ENCODE measurements around the gene TRAPPC10.

TRAPPC10 gene

DNA sequence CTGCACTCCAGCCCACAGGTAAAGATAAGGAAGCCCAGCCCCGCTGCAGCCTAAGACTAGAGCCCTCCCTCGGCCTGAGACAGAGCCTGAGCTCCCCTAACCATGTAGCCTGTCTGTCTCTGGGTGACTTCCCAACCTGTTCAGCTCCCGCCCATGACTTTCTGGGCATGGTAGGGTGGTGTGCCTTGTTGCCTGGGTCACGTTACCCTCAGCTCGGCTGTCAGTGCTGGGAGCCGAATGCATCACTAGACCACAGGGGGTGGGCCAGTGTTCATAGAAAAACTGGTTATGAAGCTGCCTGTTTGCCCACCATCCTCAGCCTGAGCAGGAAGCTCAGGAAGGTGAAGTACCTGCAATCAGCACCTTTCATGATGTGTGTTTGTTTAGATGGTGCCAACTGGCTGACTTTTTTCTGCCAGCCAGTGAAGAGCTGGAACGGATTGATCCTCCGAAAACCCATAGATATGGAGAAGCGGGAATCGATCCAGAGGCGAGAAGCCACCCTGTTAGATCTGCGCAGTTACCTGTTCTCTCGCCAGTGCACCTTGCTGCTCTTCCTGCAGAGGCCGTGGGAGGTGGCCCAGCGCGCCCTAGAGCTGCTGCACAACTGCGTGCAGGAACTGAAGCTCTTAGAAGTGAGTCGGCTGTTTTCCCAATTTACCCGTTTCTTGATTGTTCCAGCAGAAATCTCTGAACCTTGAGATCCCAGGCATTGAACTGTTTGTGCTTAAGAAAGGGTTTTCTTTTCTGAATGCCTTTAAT lies 51.2 kb downstream of the TRAPPC10 start:
- H3K4me1 ChIP-seq (ENCODE audit: insufficient read depth, low read length, poor library complexity, severe bottlenecking) = no peaks in the 10 kb centered on the region
- H3K9ac ChIP-seq (ENCODE audit: low read depth, low read length, poor library complexity, severe bottlenecking) = no peak overlapping the region
- no peak overlapping the region for H3K4me3 ChIP-seq (ENCODE audit: low read length, poor library complexity, severe bottlenecking)
- no peaks in the 10 kb centered on the region for H3K9me2 ChIP-seq (replicated peaks; ENCODE audit: low read depth, low read length)
- H3K79me2 ChIP-seq (ENCODE audit: insufficient read depth, low read length) = peaks cover 3% of the 10 kb centered on the region; the same call in 1 of the 2 replicates
- H3K27me3 ChIP-seq (ENCODE audit: insufficient read depth, low read length, poor library complexity, severe bottlenecking) = no peaks in the 10 kb centered on the region
- no peak overlapping the region for H2AFZ ChIP-seq (ENCODE audit: low read length)
- H3K36me3 ChIP-seq (ENCODE audit: insufficient read depth, low read length) = peaks cover 74% of the 10 kb centered on the region; the same call in 1 of the 2 replicates
- no peaks in the 10 kb centered on the region for H3K9me3 ChIP-seq (ENCODE audit: insufficient read depth, low read depth, low read length)
- TF ChIP-seq, protein P1, sequence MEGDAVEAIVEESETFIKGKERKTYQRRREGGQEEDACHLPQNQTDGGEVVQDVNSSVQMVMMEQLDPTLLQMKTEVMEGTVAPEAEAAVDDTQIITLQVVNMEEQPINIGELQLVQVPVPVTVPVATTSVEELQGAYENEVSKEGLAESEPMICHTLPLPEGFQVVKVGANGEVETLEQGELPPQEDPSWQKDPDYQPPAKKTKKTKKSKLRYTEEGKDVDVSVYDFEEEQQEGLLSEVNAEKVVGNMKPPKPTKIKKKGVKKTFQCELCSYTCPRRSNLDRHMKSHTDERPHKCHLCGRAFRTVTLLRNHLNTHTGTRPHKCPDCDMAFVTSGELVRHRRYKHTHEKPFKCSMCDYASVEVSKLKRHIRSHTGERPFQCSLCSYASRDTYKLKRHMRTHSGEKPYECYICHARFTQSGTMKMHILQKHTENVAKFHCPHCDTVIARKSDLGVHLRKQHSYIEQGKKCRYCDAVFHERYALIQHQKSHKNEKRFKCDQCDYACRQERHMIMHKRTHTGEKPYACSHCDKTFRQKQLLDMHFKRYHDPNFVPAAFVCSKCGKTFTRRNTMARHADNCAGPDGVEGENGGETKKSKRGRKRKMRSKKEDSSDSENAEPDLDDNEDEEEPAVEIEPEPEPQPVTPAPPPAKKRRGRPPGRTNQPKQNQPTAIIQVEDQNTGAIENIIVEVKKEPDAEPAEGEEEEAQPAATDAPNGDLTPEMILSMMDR (conservative IDR thresholded peaks at IDR 0.05; ENCODE audit: low read length) = no peak
- no peak for TF ChIP-seq EZH2phosphoT487 (IDR thresholded peaks at IDR 0.05; ENCODE audit: borderline replicate concordance)
- no peaks in the 10 kb centered on the region for H3F3A ChIP-seq (ENCODE audit: low read depth)
- H4K20me1 ChIP-seq (ENCODE audit: insufficient read depth, low read length, poor library complexity, severe bottlenecking) = no peaks in the 10 kb centered on the region
- no peak overlapping the region for H3K4me2 ChIP-seq (ENCODE audit: low read depth, low read length, poor library complexity, severe bottlenecking)

DNA sequence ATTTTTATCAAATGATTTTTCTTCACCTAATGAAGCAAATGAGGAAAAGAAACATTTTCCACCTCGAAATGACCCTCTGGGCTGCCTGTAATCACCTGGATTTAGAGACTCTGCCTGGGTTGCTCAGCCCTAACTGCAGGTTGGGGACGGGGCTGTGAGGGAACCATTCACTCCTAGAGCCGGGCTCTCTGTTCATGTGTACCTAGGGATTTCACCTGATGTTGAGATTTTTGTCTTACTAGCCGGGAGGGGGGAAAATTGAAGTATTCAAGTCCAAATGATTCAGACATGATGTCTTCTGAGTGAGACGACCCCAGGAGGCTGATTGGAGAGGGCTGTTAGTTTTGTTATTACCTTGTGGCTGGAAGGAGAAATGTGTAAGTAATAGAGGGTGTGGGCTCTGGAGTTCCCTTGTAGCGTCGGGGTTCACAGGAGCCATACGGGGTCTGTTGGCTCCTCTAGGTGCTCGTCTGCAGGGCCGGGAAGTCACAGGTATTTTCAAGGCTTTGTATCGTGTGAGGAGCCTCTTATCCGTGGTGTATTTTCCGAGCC lies 52.8 kb downstream of the TRAPPC10 start:
- H3K36me3 ChIP-seq (ENCODE audit: insufficient read depth, low read length) = peaks cover 71% of the 10 kb centered on the region; the same call in 1 of the 2 replicates
- H3K4me3 ChIP-seq (ENCODE audit: low read length, poor library complexity, severe bottlenecking) = no peak overlapping the region
- no peak overlapping the region for H2AFZ ChIP-seq (ENCODE audit: low read length)
- no peaks in the 10 kb centered on the region for H3F3A ChIP-seq (ENCODE audit: low read depth)
- H3K9me3 ChIP-seq (ENCODE audit: insufficient read depth, low read depth, low read length) = no peaks in the 10 kb centered on the region
- no peaks in the 10 kb centered on the region for H4K20me1 ChIP-seq (ENCODE audit: insufficient read depth, low read length, poor library complexity, severe bottlenecking)
- H3K9me2 ChIP-seq (replicated peaks; ENCODE audit: low read depth, low read length) = no peaks in the 10 kb centered on the region
- no peak overlapping the region for H3K4me2 ChIP-seq (ENCODE audit: low read depth, low read length, poor library complexity, severe bottlenecking)
- H3K9ac ChIP-seq (ENCODE audit: low read depth, low read length, poor library complexity, severe bottlenecking) = no peak overlapping the region
- peaks cover 9% of the 10 kb centered on the region; the same call in 1 of the 2 replicates for H3K79me2 ChIP-seq (ENCODE audit: insufficient read depth, low read length)
- TF ChIP-seq, protein P1 (conservative IDR thresholded peaks at IDR 0.05; ENCODE audit: low read length) = no peak
- no peak for TF ChIP-seq EZH2phosphoT487 (IDR thresholded peaks at IDR 0.05; ENCODE audit: borderline replicate concordance)
- H3K27me3 ChIP-seq (ENCODE audit: insufficient read depth, low read length, poor library complexity, severe bottlenecking) = no peaks in the 10 kb centered on the region
- H3K4me1 ChIP-seq (ENCODE audit: insufficient read depth, low read length, poor library complexity, severe bottlenecking) = no peaks in the 10 kb centered on the region

DNA sequence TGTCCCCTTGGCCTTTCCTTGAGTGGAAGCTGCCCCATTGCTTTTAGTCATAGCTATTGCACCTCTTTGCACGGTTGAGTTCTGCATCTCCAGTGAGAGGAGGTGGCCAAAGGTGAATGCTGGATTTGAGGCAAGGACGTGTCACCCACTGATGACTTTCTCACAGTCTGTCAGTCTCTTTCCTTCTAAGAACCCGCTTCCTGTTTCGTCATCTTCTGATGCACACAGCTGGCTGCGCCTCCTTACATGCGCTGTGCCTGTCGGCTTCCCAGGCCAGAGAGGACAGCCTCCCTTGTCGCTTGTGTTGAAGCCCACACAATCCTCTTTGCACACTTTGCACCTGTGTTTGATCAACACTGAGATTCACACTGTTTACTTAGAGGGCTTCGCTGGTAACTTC lies 53.3 kb downstream of the TRAPPC10 start:
- Histone ChIP-seq H3F3A (ENCODE audit: low read depth) (no peaks in the 10 kb centered on the region), H3K79me2 (ENCODE audit: insufficient read depth, low read length) (peaks cover 10% of the 10 kb centered on the region; the same call in 1 of the 2 replicates), H3K9ac (ENCODE audit: low read depth, low read length, poor library complexity, severe bottlenecking) (no peak overlapping the region), H3K9me3 (ENCODE audit: insufficient read depth, low read depth, low read length) (no peaks in the 10 kb centered on the region), H3K4me3 (ENCODE audit: low read length, poor library complexity, severe bottlenecking) (no peak overlapping the region), H3K27me3 (ENCODE audit: insufficient read depth, low read length, poor library complexity, severe bottlenecking) (no peaks in the 10 kb centered on the region), H2AFZ (ENCODE audit: low read length) (no peak overlapping the region), H3K9me2 (replicated peaks; ENCODE audit: low read depth, low read length) (no peaks in the 10 kb centered on the region), H3K4me1 (ENCODE audit: insufficient read depth, low read length, poor library complexity, severe bottlenecking) (no peaks in the 10 kb centered on the region), H3K4me2 (ENCODE audit: low read depth, low read length, poor library complexity, severe bottlenecking) (no peak overlapping the region), H3K36me3 (ENCODE audit: insufficient read depth, low read length) (peaks cover 73% of the 10 kb centered on the region; the same call in 1 of the 2 replicates), H4K20me1 (ENCODE audit: insufficient read depth, low read length, poor library complexity, severe bottlenecking) (no peaks in the 10 kb centered on the region)
- no peak for TF ChIP-seq EZH2phosphoT487 (IDR thresholded peaks at IDR 0.05; ENCODE audit: borderline replicate concordance)
- TF ChIP-seq, protein P1 (conservative IDR thresholded peaks at IDR 0.05; ENCODE audit: low read length) = no peak
